Eye (tissue), 1 donor: Measurements from ENCODE around the gene GAD1.

Source experiments
- DNase-seq: peaks from one replicate; pipeline ENCODE4 v3.0.0-alpha.2; 2015

Gene GAD1

GRCh38 chr2:170818036-170818751 is 1.5 kb downstream of the GAD1 start:
- DNase-seq = peak; percentile 64

DNA sequence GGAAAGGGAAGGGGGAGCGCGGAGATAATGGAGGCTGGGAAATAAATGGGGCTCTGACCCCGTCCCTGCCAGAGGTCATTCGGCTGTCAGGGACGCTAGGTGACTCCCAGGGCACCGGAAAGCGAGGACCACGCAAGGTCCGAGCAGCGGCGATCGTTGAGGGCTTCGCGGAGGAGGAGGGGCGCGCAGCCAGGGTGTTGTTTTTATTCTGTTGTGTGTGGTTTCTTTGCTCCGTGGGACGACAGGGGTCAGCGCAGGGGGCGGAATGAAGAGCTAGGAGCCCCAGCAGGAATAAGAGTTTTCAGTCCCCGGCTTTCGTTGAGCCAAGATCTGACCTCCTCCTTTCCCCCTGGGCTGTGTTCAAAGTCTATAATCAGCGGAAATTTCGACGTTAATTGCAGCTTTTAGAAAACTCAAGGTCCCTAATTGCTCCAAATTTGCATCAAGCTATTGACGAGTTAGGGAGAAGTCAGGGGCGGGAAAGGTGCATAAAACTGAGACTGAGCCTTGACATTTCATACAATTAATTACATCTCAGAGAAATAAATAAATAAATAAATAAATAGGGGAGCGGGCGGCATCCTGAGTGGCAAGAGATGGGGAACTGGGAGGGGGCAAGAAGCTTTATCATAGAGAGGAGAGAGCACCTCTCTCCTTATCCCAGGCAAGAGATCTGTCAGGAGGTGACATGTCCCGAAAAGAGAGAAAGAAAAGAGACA is 2.2 kb downstream of the GAD1 start:
- peak; percentile 57 for DNase-seq

GRCh38 chr2:170819680-170820664 is 3.3 kb downstream of the GAD1 start:
- DNase-seq = peak; percentile 65

DNA sequence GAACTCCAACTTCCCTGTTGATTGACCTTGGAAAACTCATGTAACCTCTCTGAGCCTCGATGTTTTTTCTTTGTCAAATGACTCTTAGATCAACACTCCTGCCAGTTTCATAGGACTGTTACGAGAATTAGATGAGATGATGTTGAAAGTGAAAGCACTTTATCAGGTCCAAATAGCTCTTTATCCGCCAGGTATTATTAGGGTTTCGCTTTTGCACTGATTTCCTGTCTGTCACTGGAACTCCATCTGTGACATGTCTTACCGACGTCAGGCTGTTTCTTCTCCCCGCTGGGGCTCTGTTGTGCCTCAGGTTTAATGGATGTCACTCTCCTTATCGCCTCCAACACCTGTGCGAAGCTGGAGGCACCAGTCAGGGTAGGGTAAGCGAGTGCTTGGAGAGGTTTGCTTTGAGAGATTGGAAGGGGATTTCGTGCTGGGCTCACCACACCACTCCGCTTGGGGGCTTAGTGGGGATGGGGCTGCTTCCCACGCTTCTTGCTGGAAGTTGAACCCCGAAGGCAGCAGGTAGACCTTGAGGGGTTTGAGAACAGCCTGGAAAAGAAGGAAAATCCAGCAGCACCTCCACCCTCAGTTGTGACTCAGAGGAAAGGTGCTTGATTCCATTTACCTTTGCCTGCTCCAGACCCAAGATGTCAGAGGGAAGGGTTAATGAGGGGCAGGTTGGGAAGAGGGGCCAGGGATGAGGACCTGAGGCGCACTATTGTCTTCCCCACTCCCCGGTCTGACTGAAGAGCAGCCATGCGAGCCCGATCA is 4.3 kb downstream of the GAD1 start:
- peak; percentile 75 for DNase-seq

- DNase-seq = peak; percentile 63
Observed at GRCh38 chr2:170821531-170822289, 5.0 kb downstream of the GAD1 start.

DNA sequence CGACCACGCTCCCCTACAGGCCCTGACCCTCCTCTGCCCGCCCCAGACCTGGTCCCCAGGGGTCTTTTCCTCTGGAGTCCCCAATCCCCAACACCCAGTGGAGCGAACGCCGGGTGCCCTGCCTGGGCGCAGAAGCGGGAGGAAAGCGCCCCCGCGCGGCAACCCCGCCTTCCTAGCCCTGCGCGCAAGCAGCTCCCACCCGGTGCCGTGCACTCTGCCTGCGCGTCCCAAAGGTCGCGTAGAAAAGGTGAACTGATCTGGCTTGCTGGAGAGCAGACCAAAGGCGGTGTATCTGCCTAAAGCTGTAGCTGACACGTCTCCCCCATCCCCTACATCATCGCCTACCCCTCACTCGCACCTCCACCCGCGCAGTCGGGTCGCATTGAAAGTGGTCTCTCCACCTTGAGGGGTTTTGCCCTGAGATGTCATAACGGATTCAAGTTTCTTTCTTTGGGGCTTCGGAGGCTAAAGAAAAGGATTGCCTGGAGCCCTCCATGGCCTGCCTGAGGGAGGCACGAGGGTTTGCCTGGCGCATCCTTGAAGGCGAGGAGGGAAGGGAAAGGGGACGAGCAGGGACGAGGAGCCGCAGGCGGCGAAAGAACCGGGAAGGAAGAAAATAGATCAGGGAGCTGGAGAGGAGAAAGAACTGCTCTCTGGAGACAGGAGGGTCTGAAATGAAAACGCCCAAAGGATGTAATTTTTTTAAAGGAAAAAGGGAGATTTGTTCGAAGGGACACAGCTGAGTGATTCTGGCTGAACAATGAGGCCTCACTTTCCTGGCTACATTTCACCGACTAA is 5.8 kb downstream of the GAD1 start:
- DNase-seq = peak; percentile 75

GRCh38 chr2:170823088-170823897 is 6.6 kb downstream of the GAD1 start:
- peak; percentile 67 for DNase-seq

GRCh38 chr2:170823898-170824215 is 7.2 kb downstream of the GAD1 start:
- DNase-seq = no peak

DNA sequence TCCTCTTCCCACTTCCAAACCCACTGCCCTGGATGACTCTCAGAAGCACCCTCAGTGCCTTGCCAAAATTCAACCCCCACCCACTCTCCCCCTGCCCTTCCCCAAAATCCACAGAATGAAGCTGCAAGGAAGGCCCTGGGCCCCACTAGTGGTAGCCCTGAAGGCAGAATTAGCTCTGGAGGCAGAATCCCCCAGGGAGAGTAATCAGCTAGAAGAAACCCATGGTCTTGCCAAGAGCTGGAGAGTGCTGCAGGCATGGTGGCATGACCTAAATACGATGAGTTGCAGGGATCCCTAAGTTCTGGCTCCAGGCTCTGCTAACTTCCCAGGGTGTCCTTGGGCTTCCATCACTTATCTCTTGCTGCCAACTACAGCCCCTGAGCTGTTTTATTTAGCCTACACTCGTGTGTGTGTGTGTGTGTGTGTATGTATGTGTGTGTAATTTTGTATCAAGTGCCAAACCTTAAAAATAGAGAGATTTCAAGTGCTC is 7.9 kb downstream of the GAD1 start:
- peak; percentile 25 for DNase-seq

- no peak for DNase-seq
Observed at GRCh38 chr2:170827841-170828532, 11.3 kb downstream of the GAD1 start.

GRCh38 chr2:170828533-170828916 is 11.8 kb downstream of the GAD1 start:
- no peak for DNase-seq

GRCh38 chr2:170829036-170829435 is 12.3 kb downstream of the GAD1 start:
- DNase-seq = peak; percentile 97

- DNase-seq = no peak
Observed at GRCh38 chr2:170830166-170830565, 13.5 kb downstream of the GAD1 start.

- no peak for DNase-seq
Observed at GRCh38 chr2:170831115-170831514, 14.4 kb downstream of the GAD1 start.

- DNase-seq = no peak
Observed at GRCh38 chr2:170836027-170836426, 19.3 kb downstream of the GAD1 start.

DNA sequence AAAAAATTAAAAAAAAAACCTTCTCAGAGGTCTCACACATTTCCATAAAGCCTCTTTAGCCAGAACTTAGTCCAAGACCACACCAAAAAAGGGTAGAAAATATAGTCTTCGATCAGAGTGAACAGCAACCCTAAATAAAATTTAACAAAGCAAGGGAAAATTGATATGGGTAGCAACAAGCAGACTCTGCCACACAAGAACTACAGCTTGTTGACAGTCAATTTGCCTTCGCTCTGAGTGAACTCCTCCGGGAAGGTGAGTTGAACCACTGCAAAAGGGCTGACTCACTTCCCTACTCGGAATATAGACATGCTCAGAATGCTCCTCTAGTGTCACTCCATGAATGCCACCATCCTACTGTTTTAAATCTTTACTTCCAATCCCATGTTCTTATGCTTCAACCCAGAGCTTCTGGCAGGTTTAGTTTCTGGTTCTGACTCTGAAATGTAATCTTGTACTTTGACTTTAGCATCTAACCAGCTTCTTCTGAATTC is 24.1 kb downstream of the GAD1 start:
- no peak for DNase-seq

DNA sequence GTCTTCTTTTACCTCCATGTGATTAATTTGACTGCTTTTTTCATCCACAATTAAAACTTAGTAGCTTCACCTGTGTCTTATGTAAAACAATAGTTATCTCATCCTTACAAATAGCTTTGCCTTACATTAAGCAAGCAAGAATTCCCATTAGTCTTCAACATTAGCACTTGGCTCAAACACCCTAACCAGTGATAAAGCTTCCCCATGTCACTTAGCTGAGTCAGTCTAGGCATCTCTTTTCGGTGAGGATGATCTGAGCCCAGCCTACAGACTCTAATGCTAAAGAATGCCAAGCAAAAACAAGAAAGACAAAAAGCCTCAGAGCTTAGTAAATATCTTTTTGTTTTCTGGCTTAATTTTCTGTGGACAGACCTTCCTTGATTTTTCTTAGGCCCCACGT is 26.1 kb downstream of the GAD1 start:
- no peak for DNase-seq

GRCh38 chr2:170843656-170844055 is 27.0 kb downstream of the GAD1 start:
- no peak for DNase-seq

DNA sequence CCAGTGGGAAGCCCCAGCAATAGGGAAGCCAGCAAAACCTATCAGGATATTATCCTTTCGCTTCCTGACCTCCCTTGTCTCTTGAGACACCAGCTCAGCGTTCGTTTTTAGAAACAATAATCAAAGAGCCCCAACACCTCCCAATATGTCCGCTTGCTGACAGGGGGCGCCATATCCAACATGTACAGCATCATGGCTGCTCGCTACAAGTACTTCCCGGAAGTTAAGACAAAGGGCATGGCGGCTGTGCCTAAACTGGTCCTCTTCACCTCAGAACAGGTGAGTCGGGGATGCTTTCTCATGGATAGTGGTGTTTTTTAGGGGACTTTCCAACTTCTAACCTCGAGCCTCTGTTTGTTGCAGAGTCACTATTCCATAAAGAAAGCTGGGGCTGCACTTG is 28.7 kb downstream of the GAD1 start:
- DNase-seq = no peak
